Measurements from ENCODE around the gene PRCD. TPM values are rescaled to one million over a fixed set of nuclear protein-coding genes. Genes with fewer than 3 reads are reported as not detected.
A peak's percentile ranks its signal among the peaks of the same experiment; 100 is the strongest.

Gene PRCD
- total RNA-seq, 2 donors from 2014 or later, result 0.52 to 4.6 TPM

- peaks cover 3% of the 10 kb centered on the region for H3K4me1 ChIP-seq
- no peak overlapping the region for H3K27ac ChIP-seq
- H3K9me3 ChIP-seq, result no peaks in the 10 kb centered on the region
- no peak for DNase-seq
- H3K36me3 ChIP-seq (replicated peaks in 1 of 2; ENCODE audit: insufficient read depth in 1 of 2, low read depth in 2 of 2), result no peaks in the 10 kb centered on the region
- no peak for ATAC-seq
- intact Hi-C loops (cut with DNase I), result no loop called here
- no peak for TF ChIP-seq POLR2A (IDR thresholded peaks at IDR 0.05)
- no peak for TF ChIP-seq CTCF (IDR thresholded peaks at IDR 0.05)
- no peaks in the 10 kb centered on the region for H3K27me3 ChIP-seq
- H3K4me3 ChIP-seq, result no peak overlapping the region
- 87 to 92% methylated on average over 2 of the region's 2 CpGs for WGBS, 2 donors
These were observed 39.4 kb downstream of the PRCD start for GRCh38 chr17:76579281-76579680.

- intact Hi-C loops (cut with DNase I), result no loop called here
- Histone ChIP-seq H3K4me3 (no peak overlapping the region), H3K27ac (no peak overlapping the region), H3K9me3 (no peaks in the 10 kb centered on the region), H3K27me3 (no peaks in the 10 kb centered on the region), H3K4me1 (peaks cover 24% of the 10 kb centered on the region), H3K36me3 (replicated peaks in 1 of 2; ENCODE audit: insufficient read depth in 1 of 2, low read depth in 2 of 2) (no peaks in the 10 kb centered on the region)
- TF ChIP-seq CTCF (IDR thresholded peaks at IDR 0.05), result no peak
- TF ChIP-seq POLR2A (IDR thresholded peaks at IDR 0.05), result no peak
- ATAC-seq, result no peak
- no peak for DNase-seq
- 77 to 78% methylated on average over 5 of the region's 5 CpGs for WGBS, 2 donors
These were observed 41.7 kb downstream of the PRCD start for GRCh38 chr17:76581515-76581914.

- no peak for ATAC-seq
- DNase-seq, result no peak
These were observed 42.8 kb downstream of the PRCD start for GRCh38 chr17:76582660-76583059.

GRCh38 chr17:76584427-76585032 lies 44.7 kb downstream of the PRCD start:
- ATAC-seq, result no peak
- DNase-seq, result no peak
- peaks cover 24% of the 10 kb centered on the region for H3K4me1 ChIP-seq
- H3K4me3 ChIP-seq, result peak overlapping the region in 1 of 2 donors; percentile 32
- TF ChIP-seq POLR2A (IDR thresholded peaks at IDR 0.05) (no peak), CTCF (IDR thresholded peaks at IDR 0.05) (no peak)
- H3K36me3 ChIP-seq (replicated peaks in 1 of 2; ENCODE audit: insufficient read depth in 1 of 2, low read depth in 2 of 2), result no peaks in the 10 kb centered on the region
- 22 to 63% methylated on average over 8 to 17 of the region's 17 CpGs for WGBS, 2 donors
- intact Hi-C loops (cut with DNase I), result no loop called here
- H3K27ac ChIP-seq, result peak overlapping the region in 3 of 4 donors; percentile 78 to 79 (median 78)
- no peaks in the 10 kb centered on the region for H3K9me3 ChIP-seq
- H3K27me3 ChIP-seq, result no peaks in the 10 kb centered on the region

More at GRCh38 chr17:76582660-76583059, 42.8 kb downstream of the PRCD start:
- peaks cover 24% of the 10 kb centered on the region for H3K4me1 ChIP-seq
- TF ChIP-seq CTCF (IDR thresholded peaks at IDR 0.05), result no peak
- no peak for TF ChIP-seq POLR2A (IDR thresholded peaks at IDR 0.05)
- 48 to 69% methylated on average over 3 of the region's 3 CpGs for WGBS, 2 donors
- H3K36me3 ChIP-seq (replicated peaks in 1 of 2; ENCODE audit: insufficient read depth in 1 of 2, low read depth in 2 of 2), result no peaks in the 10 kb centered on the region
- no peaks in the 10 kb centered on the region for H3K9me3 ChIP-seq
- H3K27me3 ChIP-seq, result no peaks in the 10 kb centered on the region
- no peak overlapping the region for H3K27ac ChIP-seq
- intact Hi-C loops (cut with DNase I), result no loop called here
- H3K4me3 ChIP-seq, result no peak overlapping the region
